Measurements from ENCODE around the gene LPXN.

DNA sequence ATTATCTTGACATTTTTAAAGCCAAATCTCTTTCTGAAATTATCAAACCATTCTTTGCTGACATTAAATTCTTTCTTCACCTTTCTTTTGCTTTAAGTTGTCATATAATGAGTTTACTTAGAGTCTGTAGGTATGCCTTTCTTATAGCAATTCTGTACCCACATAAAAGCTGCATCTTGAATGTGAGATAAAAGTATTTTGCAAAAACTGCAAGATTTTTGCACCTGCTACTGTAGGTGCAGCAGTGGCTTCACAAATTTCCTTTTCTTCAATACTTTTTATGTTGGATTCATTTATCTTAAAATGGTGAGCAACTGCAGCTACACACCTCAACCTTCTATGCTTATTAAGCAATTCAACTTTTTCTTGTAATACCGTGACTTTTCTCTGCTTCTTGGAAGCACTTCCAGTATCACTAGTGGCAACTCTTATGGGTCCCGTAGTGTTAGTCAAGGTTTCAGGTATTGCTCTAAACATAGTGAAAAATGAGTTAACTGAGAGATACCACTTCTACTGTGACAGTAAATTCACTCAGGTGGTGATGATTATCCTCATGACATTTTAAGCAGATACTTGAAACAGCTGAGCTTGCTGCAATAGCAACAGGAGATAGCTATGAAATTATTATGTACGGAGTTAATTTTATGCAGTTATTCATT lies 22.0 kb upstream of the LPXN start:
- TF ChIP-seq, protein P1, sequence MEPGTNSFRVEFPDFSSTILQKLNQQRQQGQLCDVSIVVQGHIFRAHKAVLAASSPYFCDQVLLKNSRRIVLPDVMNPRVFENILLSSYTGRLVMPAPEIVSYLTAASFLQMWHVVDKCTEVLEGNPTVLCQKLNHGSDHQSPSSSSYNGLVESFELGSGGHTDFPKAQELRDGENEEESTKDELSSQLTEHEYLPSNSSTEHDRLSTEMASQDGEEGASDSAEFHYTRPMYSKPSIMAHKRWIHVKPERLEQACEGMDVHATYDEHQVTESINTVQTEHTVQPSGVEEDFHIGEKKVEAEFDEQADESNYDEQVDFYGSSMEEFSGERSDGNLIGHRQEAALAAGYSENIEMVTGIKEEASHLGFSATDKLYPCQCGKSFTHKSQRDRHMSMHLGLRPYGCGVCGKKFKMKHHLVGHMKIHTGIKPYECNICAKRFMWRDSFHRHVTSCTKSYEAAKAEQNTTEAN (CRISPR knock-in tag; IDR thresholded peaks at IDR 0.05) = no peak
- TF ChIP-seq FOXK1 (CRISPR knock-in tag; IDR thresholded peaks at IDR 0.05) (no peak), NR2C2 (CRISPR knock-in tag; IDR thresholded peaks at IDR 0.05) (no peak), SP1 (CRISPR knock-in tag; conservative IDR thresholded peaks at IDR 0.05) (no peak), TCF7 (CRISPR knock-in tag; IDR thresholded peaks at IDR 0.05; ENCODE audit: low read depth) (no peak), ZNF232 (CRISPR knock-in tag; IDR thresholded peaks at IDR 0.05) (no peak)
- TF ChIP-seq, protein P2, sequence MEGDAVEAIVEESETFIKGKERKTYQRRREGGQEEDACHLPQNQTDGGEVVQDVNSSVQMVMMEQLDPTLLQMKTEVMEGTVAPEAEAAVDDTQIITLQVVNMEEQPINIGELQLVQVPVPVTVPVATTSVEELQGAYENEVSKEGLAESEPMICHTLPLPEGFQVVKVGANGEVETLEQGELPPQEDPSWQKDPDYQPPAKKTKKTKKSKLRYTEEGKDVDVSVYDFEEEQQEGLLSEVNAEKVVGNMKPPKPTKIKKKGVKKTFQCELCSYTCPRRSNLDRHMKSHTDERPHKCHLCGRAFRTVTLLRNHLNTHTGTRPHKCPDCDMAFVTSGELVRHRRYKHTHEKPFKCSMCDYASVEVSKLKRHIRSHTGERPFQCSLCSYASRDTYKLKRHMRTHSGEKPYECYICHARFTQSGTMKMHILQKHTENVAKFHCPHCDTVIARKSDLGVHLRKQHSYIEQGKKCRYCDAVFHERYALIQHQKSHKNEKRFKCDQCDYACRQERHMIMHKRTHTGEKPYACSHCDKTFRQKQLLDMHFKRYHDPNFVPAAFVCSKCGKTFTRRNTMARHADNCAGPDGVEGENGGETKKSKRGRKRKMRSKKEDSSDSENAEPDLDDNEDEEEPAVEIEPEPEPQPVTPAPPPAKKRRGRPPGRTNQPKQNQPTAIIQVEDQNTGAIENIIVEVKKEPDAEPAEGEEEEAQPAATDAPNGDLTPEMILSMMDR (IDR thresholded peaks at IDR 0.05) = no peak
- TF ChIP-seq, protein P3, sequence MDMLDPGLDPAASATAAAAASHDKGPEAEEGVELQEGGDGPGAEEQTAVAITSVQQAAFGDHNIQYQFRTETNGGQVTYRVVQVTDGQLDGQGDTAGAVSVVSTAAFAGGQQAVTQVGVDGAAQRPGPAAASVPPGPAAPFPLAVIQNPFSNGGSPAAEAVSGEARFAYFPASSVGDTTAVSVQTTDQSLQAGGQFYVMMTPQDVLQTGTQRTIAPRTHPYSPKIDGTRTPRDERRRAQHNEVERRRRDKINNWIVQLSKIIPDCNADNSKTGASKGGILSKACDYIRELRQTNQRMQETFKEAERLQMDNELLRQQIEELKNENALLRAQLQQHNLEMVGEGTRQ (CRISPR knock-in tag; IDR thresholded peaks at IDR 0.05) = no peak
- TF ChIP-seq, protein P4, sequence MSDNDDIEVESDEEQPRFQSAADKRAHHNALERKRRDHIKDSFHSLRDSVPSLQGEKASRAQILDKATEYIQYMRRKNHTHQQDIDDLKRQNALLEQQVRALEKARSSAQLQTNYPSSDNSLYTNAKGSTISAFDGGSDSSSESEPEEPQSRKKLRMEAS (CRISPR knock-in tag; IDR thresholded peaks at IDR 0.05) = no peak
- TF ChIP-seq, protein P5, sequence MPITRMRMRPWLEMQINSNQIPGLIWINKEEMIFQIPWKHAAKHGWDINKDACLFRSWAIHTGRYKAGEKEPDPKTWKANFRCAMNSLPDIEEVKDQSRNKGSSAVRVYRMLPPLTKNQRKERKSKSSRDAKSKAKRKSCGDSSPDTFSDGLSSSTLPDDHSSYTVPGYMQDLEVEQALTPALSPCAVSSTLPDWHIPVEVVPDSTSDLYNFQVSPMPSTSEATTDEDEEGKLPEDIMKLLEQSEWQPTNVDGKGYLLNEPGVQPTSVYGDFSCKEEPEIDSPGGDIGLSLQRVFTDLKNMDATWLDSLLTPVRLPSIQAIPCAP (CRISPR knock-in tag; IDR thresholded peaks at IDR 0.05) = no peak
- TF ChIP-seq, protein P6, sequence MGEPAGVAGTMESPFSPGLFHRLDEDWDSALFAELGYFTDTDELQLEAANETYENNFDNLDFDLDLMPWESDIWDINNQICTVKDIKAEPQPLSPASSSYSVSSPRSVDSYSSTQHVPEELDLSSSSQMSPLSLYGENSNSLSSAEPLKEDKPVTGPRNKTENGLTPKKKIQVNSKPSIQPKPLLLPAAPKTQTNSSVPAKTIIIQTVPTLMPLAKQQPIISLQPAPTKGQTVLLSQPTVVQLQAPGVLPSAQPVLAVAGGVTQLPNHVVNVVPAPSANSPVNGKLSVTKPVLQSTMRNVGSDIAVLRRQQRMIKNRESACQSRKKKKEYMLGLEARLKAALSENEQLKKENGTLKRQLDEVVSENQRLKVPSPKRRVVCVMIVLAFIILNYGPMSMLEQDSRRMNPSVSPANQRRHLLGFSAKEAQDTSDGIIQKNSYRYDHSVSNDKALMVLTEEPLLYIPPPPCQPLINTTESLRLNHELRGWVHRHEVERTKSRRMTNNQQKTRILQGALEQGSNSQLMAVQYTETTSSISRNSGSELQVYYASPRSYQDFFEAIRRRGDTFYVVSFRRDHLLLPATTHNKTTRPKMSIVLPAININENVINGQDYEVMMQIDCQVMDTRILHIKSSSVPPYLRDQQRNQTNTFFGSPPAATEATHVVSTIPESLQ (CRISPR knock-in tag; IDR thresholded peaks at IDR 0.05) = no peak
